ENCODE measurements around the gene CCDC39. TPM values are rescaled to one million over a fixed set of nuclear protein-coding genes. Genes with fewer than 3 reads are reported as not detected.
A peak's percentile ranks its signal among the peaks of the same experiment; 100 is the strongest.

CCDC39 gene
- not detected in 3 replicates for total RNA-seq

DNA sequence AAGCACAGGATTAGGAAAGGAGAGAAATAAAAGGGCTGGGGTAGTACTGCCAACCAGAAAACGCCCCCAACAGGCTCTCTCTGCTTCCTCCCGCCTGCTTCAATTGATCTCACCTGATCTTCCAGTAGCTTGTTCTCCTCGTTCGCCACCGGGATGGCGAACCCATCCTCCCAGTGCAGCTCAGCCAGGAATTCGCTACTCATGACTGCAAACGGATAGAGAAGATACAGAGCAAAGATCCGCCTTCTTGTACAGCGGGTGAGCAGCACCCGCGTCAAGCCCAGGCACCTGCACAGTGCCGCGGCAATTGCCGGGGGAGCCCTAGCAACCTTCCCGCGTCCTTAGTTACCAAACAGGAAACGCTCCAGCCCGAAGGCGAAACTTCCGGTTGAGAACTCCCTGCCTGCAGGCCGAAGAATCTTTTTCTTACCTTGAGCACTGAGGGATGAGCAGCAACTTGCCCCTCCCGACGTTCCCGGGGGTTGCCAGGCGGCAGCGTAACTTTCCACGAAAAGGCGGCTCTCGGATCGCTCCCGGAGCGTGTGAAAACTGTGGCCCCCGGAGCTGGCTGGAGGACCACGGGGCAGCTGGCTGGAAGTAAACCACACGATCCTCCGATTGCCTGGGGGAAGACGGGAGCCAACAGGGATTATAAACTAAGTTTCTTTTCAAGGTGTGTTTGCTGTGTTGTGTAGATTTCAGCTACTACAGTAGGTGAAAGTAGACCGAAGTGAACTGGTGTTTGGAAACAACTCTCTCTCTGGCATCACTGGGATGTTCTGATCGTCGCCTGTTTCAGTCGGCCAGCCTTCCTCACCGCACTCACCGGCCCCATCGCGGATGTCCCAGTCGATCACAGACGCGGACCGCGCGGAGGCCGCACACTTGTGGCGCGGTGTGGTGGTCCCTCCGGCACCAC, at the start of gene CCDC39:
TSS of gene CCDC39 (minus strand) at position 312 of the 919 bp plus-strand sequence. CDS start at position 203, 109 bp downstream.
- peak within 1 kb of the TSS; percentile 95 for H3K27ac Mint-ChIP-seq

DNA sequence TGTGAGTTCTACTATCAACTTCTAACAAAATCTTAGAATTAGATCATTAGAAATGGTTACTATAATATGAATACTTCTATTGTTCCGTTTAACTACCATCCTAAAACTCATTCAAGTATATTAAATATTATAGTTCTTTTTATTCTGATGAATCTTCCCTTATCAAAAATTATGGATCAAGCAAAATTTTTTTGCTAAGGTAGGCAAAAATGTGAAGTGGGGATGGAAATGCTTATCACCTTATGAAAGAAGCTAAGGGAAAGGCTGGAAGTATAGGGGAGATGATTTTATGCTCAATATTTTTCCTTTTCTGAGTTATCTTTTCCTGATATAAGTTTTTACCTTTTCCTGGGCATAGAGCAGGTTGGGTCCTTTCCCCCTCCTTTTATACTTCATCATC, 40.7 kb upstream of the CCDC39 start:
- Mint-ChIP-seq H3K36me3 (no peaks in the 10 kb centered on the region), H3K27me3 (ENCODE audit: low read depth) (peaks cover 5% of the 10 kb centered on the region), H3K9me3 (no peaks in the 10 kb centered on the region), H3K27ac (no peak overlapping the region), H3K4me1 (no peaks in the 10 kb centered on the region), H3K4me3 (no peak overlapping the region)
- TF ChIP-seq, protein P1, sequence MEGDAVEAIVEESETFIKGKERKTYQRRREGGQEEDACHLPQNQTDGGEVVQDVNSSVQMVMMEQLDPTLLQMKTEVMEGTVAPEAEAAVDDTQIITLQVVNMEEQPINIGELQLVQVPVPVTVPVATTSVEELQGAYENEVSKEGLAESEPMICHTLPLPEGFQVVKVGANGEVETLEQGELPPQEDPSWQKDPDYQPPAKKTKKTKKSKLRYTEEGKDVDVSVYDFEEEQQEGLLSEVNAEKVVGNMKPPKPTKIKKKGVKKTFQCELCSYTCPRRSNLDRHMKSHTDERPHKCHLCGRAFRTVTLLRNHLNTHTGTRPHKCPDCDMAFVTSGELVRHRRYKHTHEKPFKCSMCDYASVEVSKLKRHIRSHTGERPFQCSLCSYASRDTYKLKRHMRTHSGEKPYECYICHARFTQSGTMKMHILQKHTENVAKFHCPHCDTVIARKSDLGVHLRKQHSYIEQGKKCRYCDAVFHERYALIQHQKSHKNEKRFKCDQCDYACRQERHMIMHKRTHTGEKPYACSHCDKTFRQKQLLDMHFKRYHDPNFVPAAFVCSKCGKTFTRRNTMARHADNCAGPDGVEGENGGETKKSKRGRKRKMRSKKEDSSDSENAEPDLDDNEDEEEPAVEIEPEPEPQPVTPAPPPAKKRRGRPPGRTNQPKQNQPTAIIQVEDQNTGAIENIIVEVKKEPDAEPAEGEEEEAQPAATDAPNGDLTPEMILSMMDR (IDR thresholded peaks at IDR 0.05; ENCODE audit: unreplicated experiment) = no peak
- no peak for DNase-seq (ENCODE audit: low spot score in 2 of 2, unreplicated experiment in 2 of 2)

More for the DNA sequence above, at the start of gene CCDC39:
- Mint-ChIP-seq H3K4me1 (peaks cover 14% of the 10 kb centered on the region), H3K36me3 (no peaks in the 10 kb centered on the region), H3K27me3 (ENCODE audit: low read depth) (peaks cover 44% of the 10 kb centered on the region), H3K9me3 (no peaks in the 10 kb centered on the region), H3K4me3 (peak within 1 kb of the TSS; percentile 89)
- TF ChIP-seq, protein P1 (IDR thresholded peaks at IDR 0.05; ENCODE audit: unreplicated experiment) = no peak
- peak; percentile 54 to 88 for DNase-seq (ENCODE audit: low spot score in 2 of 2, unreplicated experiment in 2 of 2)

DNA sequence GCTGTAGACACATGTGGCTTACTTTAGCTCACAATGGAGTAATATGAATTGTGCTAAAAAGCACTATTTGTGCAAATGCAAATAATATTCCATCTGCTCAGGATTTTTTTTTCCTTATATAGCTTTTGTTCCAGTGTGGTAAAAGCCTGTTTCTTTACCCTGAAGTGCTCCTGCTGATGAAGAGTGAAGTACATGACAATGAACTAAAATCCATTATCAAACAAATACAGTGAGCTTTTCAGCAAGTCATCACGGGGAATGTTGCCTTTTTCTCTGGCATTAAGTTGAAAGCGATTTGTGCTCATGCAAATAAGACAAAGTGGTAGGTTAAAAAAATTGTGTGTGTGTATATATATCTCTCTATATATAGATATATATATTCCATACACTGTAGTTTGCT, 28.6 kb upstream of the CCDC39 start:
- TF ChIP-seq, protein P1 (IDR thresholded peaks at IDR 0.05; ENCODE audit: unreplicated experiment) = no peak
- Mint-ChIP-seq H3K36me3 (no peaks in the 10 kb centered on the region), H3K27ac (no peak overlapping the region), H3K9me3 (peaks cover 3% of the 10 kb centered on the region), H3K4me3 (no peak overlapping the region), H3K27me3 (ENCODE audit: low read depth) (peaks cover 4% of the 10 kb centered on the region), H3K4me1 (no peaks in the 10 kb centered on the region)
- DNase-seq (ENCODE audit: low spot score in 2 of 2, unreplicated experiment in 2 of 2) = no peak

DNA sequence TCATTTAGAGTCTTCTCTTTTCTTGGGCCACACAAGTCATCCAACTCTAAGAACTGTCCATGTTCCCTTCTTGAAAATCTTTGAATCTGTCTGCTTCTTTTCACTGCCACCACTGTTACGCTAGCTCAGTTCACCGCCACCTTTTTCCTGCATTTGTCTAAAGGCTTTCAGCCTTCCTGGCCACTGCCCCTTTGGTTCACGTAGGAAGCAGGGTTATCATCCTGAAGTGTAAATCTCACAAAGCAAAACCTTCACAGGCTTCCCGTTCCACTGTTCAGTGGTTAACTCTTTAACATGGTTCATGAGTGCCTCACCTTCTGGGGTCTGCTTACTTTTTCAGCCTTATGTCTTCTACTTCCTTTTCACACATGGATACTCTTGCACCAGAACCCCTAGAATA, 26.3 kb upstream of the CCDC39 start:
- DNase-seq (ENCODE audit: low spot score in 2 of 2, unreplicated experiment in 2 of 2) = no peak
- H3K36me3 Mint-ChIP-seq = no peaks in the 10 kb centered on the region
- H3K27me3 Mint-ChIP-seq (ENCODE audit: low read depth) = peaks cover 8% of the 10 kb centered on the region
- H3K27ac Mint-ChIP-seq = no peak overlapping the region
- H3K4me1 Mint-ChIP-seq = no peaks in the 10 kb centered on the region
- H3K4me3 Mint-ChIP-seq = no peak overlapping the region
- peaks cover 3% of the 10 kb centered on the region for H3K9me3 Mint-ChIP-seq
- TF ChIP-seq, protein P1 (IDR thresholded peaks at IDR 0.05; ENCODE audit: unreplicated experiment) = no peak

DNA sequence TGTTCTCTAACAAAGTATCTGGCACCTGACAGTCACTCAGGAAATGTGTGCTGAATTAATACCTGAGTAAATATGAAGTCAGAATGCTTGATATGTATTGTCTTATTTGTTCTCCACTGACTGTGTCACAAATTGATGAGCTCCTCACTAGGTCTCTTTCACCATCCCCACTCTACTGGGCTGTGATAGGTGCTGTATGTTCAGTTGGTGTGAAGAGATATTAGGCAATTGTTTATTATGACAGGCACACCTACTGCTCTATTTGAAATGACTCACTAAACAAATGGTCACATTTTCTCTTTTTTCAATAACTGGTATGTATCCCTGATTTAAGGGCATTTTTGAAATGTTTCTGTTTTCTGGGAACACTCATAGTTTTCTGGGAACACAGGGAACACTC, 25.2 kb upstream of the CCDC39 start:
- no peaks in the 10 kb centered on the region for H3K4me1 Mint-ChIP-seq
- TF ChIP-seq, protein P1 (IDR thresholded peaks at IDR 0.05; ENCODE audit: unreplicated experiment) = no peak

More for the DNA sequence above, 25.2 kb upstream of the CCDC39 start:
- Mint-ChIP-seq H3K4me3 (no peak overlapping the region), H3K27me3 (ENCODE audit: low read depth) (peaks cover 11% of the 10 kb centered on the region), H3K27ac (no peak overlapping the region), H3K9me3 (peaks cover 3% of the 10 kb centered on the region), H3K36me3 (no peaks in the 10 kb centered on the region)
- DNase-seq (ENCODE audit: low spot score in 2 of 2, unreplicated experiment in 2 of 2) = no peak

All from mesothelial cell of epicardium (in vitro differentiated cells).